B cell (primary cell): ENCODE data around the gene POU6F1.

Experiments
- CTCF ChIP-seq: fragments of 200-600 bp; IDR thresholded peaks from one replicate; pipeline ENCODE4 v1.8.0; 2022; ENCODE audit warnings: antibody characterized with exemption, mild to moderate bottlenecking
- EZH2 ChIP-seq: IDR thresholded peaks from 2 replicates; pipeline ENCODE4 v1.6.1; 2012; ENCODE audit warnings: borderline replicate concordance, low read depth, mild to moderate bottlenecking, moderate library complexity, low read length; ENCODE audit not compliant: insufficient read depth, poor library complexity, severe bottlenecking

GRCh38 chr12:51188359-51189051 is 29.4 kb downstream of the POU6F1 start:
- TF ChIP-seq CTCF (no peak), EZH2 (no peak)
